Effector memory CD4-positive, alpha-beta T cell (primary cell): Measurements from ENCODE around the gene ARL15.

Experiments used
- DNase-seq, 3 donors: peaks; one replicate each; pipeline ENCODE4 v3.0.0-alpha.2; 2020
- H3K27ac ChIP-seq: 2 replicates; pipeline ENCODE4 v1.7.0; 2013; ENCODE audit warnings: mild to moderate bottlenecking, low read length, moderate library complexity; ENCODE audit not compliant: insufficient read depth, poor library complexity, severe bottlenecking
- H3K27me3 ChIP-seq: replicated peaks from 2 replicates; pipeline ENCODE4 v1.7.0; 2013; ENCODE audit warnings: mild to moderate bottlenecking, low read length; ENCODE audit not compliant: insufficient read depth, control insufficient read depth, poor library complexity, severe bottlenecking
- H3K36me3 ChIP-seq: 2 replicates; pipeline ENCODE4 v1.7.0; 2013; ENCODE audit warnings: mild to moderate bottlenecking, low read length, moderate library complexity; ENCODE audit not compliant: control insufficient read depth, insufficient read depth
- H3K4me1 ChIP-seq: 2 replicates; pipeline ENCODE4 v1.7.0; 2013; ENCODE audit warnings: low read length, mild to moderate bottlenecking; ENCODE audit not compliant: control insufficient read depth, insufficient read depth, poor library complexity, severe bottlenecking
- H3K4me3 ChIP-seq: 2 replicates; pipeline ENCODE4 v1.7.0; 2013; ENCODE audit warnings: low read length, low read depth, mild to moderate bottlenecking; ENCODE audit not compliant: insufficient read depth, poor library complexity, severe bottlenecking
- H3K9me3 ChIP-seq: 2 replicates; pipeline ENCODE4 v1.7.0; 2013; ENCODE audit warnings: mild to moderate bottlenecking, low read length, moderate library complexity; ENCODE audit not compliant: control insufficient read depth

ARL15 gene

DNA sequence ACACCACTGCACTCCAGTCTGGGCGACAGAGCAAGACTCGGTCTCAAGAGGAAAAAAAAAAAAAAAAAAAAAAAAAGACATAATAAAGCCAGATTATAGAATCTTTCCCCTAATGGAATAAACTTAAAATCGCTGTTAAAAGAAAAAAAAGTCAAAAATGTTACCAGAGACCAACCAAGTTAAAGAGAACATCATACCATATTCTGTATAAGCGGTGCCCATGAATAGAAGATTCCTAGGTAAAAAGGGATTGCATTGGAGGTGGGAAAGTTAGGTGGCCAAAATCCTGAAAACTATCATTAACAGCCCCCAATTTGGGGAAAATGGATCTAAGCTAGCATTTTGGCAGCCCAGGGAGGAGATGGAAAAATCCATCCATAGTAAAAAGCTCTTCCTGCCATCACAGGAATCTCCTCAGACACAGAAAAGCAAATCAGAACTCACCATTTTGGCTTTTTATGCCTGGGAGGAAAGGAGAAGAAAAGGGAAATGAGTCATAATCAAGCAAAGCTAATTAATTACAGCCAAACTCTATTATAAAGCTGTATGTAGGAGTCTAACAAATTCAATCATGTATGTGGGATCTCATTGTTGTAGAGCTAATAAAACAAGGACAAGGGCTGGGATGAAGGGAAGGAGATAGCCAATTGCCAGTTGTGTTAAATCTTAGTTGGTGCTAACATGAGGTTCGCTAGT, 363.8 kb downstream of the ARL15 start:
- no peak overlapping the region for H3K4me3 ChIP-seq
- no peaks in the 10 kb centered on the region for H3K36me3 ChIP-seq
- H3K27me3 ChIP-seq: no peaks in the 10 kb centered on the region
- H3K27ac ChIP-seq: no peak overlapping the region
- H3K9me3 ChIP-seq: no peaks in the 10 kb centered on the region
- DNase-seq: no peak
- H3K4me1 ChIP-seq: no peaks in the 10 kb centered on the region

DNA sequence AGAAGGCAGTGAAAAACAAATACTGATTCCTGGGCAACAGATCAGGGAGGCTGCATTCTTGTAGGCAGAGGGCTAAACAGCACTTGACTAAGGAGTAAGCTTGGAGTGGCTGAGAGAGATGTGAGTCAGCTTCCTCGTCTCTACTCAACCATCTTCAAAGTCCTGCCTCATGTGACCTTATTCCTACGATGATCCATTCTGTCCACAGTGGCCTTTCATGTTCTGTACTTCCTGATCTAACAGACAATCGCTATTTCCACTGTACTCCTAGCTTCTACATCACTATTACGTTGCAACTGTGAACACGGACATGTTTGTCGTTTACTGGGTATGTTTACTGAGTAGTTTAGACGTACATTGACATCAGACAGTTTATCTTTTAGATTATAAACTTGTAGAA, 365.4 kb downstream of the ARL15 start:
- no peaks in the 10 kb centered on the region for H3K4me1 ChIP-seq
- no peaks in the 10 kb centered on the region for H3K9me3 ChIP-seq
- no peaks in the 10 kb centered on the region for H3K36me3 ChIP-seq
- no peak overlapping the region for H3K4me3 ChIP-seq
- H3K27me3 ChIP-seq: no peaks in the 10 kb centered on the region
- no peak overlapping the region for H3K27ac ChIP-seq
- no peak for DNase-seq

DNA sequence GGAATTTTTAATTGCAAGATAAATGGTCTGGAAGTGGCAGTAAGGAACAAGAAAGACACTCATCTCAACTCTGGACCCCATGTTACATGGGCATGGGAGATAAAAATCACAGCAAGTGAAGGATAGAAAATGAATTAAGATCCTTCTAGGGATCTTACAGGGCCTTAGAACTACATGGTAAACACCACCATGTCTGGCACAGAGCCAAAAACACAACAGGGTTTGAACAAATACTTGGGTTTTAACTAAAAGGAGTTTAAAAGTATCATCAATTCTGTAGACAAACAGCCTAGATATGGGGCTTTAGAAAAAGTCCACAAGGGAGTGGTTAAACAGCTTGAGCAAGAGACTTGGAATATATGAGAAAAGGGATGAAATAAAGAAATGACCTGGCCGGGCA, 366.4 kb downstream of the ARL15 start:
- no peaks in the 10 kb centered on the region for H3K4me1 ChIP-seq
- no peak for DNase-seq
- H3K4me3 ChIP-seq: no peak overlapping the region
- H3K27me3 ChIP-seq: no peaks in the 10 kb centered on the region
- H3K9me3 ChIP-seq: no peaks in the 10 kb centered on the region
- H3K27ac ChIP-seq: no peak overlapping the region
- H3K36me3 ChIP-seq: no peaks in the 10 kb centered on the region

DNA sequence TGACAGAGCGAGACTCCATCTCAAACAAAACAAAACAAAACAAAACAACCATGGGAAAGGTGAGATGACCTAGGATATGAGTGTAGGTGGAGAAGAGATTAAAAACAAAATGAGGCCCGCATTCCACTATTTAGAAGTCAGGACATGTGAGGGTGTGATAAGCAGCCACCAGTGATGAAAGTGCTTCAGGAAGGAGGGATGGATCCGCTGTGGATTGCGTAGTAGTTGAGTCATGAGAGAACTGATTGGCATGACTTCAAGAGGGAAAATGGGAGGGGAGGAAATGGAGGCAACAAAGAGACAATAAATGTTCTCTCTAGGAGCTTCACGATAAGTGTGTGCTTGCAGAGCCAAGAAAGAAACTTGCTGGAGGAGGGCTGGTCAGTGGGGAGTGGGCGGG, 367.6 kb downstream of the ARL15 start:
- Histone ChIP-seq H3K4me3 (no peak overlapping the region), H3K36me3 (no peaks in the 10 kb centered on the region), H3K9me3 (no peaks in the 10 kb centered on the region), H3K4me1 (no peaks in the 10 kb centered on the region), H3K27ac (no peak overlapping the region), H3K27me3 (no peaks in the 10 kb centered on the region)
- DNase-seq: no peak

DNA sequence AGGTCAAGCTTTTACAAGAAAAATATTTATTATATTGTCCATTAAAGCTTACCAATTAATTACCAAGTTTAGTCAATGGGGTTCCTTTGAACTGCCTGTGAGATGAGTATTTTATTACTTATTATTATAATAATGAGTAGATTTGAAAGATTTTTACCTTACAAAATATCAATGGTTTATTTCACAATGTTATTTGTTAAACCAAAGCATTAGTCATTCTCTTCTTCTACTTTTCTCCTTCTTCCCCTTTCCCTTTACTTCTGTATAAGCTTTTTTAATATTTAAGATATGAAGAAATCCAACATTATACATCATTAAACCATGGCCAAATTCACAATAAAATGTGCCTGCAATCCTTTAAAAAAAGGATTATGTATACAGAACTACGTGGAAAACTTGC, 369.5 kb downstream of the ARL15 start:
- no peaks in the 10 kb centered on the region for H3K36me3 ChIP-seq
- no peaks in the 10 kb centered on the region for H3K9me3 ChIP-seq
- H3K27ac ChIP-seq: no peak overlapping the region
- no peak for DNase-seq
- no peaks in the 10 kb centered on the region for H3K4me1 ChIP-seq
- no peaks in the 10 kb centered on the region for H3K27me3 ChIP-seq
- no peak overlapping the region for H3K4me3 ChIP-seq

DNA sequence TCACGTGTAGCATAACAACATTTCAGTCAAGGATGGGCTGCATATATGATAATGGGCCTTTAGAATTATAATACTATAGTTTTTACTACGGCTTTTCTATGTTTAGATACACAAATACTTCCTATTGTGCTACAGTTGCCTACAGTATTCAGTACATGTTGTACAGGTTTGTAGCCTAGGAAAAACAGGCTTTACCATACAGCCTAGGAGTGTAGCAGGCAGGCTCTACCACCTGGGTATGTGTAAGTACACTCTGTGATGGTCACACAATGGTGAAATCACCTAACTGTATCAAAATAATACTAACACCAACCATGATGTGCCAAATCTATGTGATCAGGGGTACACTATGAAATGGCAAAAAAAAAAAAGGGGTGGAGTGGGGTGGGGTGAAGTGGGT, 372.9 kb downstream of the ARL15 start:
- no peaks in the 10 kb centered on the region for H3K4me1 ChIP-seq
- DNase-seq: no peak

DNA sequence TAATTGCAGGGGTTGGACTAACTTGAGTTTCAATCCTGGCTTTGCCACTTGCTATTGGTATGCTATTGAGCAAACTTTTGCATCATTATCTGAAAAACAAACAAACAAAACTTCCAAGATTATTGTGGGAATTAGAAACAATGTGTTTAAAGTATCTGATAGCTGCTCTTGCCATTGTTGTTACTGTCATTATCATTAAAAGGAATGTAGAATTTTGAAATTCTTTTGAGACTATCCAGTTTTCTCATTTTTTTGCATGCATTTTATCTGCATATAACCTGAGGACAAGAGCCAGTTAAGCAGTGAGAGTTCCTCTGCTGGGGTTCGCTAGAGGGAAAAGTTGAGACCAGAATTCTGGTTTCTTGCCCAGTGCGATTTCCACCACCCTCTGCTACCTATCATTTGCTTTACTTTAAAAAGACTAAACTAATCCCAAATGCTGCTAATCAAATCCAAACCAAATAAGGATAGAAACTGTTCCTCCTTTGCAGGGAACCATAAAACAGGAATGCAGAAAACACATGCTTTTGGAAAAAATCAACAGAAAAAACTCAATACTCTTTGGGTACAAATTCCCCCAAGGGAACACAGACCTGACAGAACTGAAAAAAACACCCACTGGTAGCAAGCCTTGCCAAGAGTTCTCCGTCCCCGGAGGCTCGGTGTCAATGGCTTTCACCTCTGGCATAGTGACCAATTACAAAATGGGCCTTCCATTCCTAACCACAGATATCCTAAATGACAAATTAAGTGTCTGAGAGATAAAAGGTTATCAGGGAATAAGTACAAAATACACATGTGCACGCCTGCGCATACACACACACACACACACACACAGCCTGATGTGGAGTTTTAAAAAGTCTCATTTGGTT, 373.7 kb downstream of the ARL15 start:
- Histone ChIP-seq H3K4me1 (no peaks in the 10 kb centered on the region), H3K27me3 (no peaks in the 10 kb centered on the region), H3K36me3 (no peaks in the 10 kb centered on the region), H3K9me3 (no peaks in the 10 kb centered on the region), H3K4me3 (no peak overlapping the region), H3K27ac (no peak overlapping the region)
- DNase-seq: no peak

More for the DNA sequence above, 372.9 kb downstream of the ARL15 start:
- no peak overlapping the region for H3K4me3 ChIP-seq
- H3K27ac ChIP-seq: no peak overlapping the region
- H3K27me3 ChIP-seq: no peaks in the 10 kb centered on the region
- no peaks in the 10 kb centered on the region for H3K9me3 ChIP-seq
- H3K36me3 ChIP-seq: no peaks in the 10 kb centered on the region

DNA sequence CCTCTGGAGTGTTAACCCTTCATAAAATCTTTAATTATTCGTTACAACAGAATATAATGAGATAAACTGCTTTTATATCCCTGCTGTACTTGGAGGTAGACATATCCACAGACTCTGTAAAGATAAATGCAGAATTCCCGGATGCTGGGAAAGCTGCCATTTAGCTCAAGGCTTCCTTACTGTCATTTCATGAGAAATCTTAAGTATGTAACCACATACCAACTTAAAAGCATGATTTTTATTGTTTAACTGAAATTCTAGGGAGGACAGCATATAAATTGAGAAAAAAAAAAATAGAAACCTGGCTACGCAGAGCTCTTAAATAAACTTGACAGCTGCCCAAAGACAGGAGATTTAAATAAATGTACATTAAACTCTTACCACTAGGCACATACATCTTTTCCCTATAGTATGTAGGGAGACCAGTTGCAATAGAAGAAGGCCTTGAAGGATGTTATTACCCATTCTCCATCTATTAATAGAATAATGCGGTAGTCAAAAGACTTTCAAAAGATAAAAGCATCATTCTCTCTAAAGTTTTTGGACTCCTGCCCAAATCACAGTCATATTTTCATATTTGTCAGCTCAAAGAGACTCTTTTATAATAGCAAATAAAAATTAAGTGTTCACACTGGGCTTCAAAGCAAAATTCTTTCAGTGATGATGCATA, 376.1 kb downstream of the ARL15 start:
- H3K9me3 ChIP-seq: no peaks in the 10 kb centered on the region
- DNase-seq: no peak
- no peak overlapping the region for H3K4me3 ChIP-seq
- H3K27me3 ChIP-seq: no peaks in the 10 kb centered on the region
- no peaks in the 10 kb centered on the region for H3K36me3 ChIP-seq
- no peaks in the 10 kb centered on the region for H3K4me1 ChIP-seq
- no peak overlapping the region for H3K27ac ChIP-seq

DNA sequence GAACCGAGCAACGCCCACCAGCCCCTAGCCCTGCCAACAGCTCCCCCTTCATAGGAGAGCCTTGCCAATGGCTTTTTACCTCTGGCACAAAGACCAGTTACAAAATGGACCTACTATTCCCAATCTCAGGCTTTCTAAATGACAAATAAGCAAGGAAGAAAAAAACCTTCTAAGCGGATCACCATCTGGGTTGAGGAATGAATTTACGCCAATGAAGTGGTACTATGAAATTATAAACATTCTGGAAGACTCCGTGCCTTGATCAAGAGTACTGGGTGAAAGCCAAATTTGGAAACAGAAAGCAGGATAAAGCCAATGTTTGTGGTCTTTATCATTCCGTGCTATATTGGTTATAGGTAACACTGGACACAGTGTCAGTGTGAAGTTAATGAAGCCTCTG, 378.0 kb downstream of the ARL15 start:
- Histone ChIP-seq H3K36me3 (no peaks in the 10 kb centered on the region), H3K27ac (no peak overlapping the region), H3K4me1 (no peaks in the 10 kb centered on the region), H3K27me3 (no peaks in the 10 kb centered on the region), H3K9me3 (no peaks in the 10 kb centered on the region), H3K4me3 (no peak overlapping the region)
- DNase-seq: no peak

DNA sequence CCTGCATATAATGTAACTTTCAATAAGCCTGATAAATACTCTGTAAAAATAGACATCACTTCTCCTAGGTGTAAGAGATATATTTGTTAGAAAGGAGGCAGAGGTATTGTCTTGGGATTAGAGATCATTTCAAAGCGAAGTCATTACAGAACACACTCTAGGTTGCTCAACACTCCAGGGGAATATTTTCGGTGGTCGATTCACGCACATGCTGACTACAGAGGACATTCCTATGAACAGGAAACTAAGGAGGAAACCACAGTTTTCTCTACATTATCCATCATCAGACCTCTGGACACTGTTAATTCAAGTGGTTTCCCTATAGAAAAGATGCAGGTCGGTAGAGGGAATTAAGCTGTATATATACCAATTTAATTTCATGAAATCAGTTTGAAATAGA, 379.9 kb downstream of the ARL15 start:
- H3K9me3 ChIP-seq: no peaks in the 10 kb centered on the region
- no peak overlapping the region for H3K4me3 ChIP-seq
- DNase-seq: no peak
- no peak overlapping the region for H3K27ac ChIP-seq
- H3K4me1 ChIP-seq: no peaks in the 10 kb centered on the region
- H3K36me3 ChIP-seq: no peaks in the 10 kb centered on the region
- H3K27me3 ChIP-seq: no peaks in the 10 kb centered on the region
